HL-60/S4 treated with retinoic acid at 250 ng/mL for 4 days and 3 days (cell line): ENCODE data around the gene ARMC3.
"Not testable (repeated sequence)": the region's sequence is repeated elsewhere in the genome, so short reads cannot be mapped to it uniquely, and the experiment has no call there.

Experiments used
- in situ Hi-C: fragments of 300-500 bp; cut with MboI; formaldehyde crosslinking; loops from 2 replicates; pipeline ENCODE4 v1.7.0; 2022; ENCODE audit warnings: low sequenced_read_pairs

The ARMC3 gene

DNA sequence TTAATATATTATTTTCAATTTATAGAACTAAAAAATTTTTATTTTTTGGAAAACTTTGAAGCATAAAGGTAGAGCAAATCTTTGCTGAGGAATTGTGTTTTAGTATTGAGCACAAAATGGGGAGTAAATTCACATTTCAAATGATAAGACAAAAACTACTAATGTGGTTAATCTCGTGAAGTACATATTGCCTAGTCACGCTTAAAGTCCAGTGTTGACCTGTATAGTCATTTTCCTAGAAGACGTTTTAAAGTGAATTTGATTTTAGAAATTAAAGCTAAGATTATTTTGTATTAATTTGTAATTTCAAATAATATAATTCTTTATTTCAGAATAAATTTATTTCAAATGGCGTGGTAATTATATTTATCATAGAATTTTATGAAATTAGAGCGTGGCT, 110.3 kb downstream of the ARMC3 start:
- in situ Hi-C loops, result no loop called here

DNA sequence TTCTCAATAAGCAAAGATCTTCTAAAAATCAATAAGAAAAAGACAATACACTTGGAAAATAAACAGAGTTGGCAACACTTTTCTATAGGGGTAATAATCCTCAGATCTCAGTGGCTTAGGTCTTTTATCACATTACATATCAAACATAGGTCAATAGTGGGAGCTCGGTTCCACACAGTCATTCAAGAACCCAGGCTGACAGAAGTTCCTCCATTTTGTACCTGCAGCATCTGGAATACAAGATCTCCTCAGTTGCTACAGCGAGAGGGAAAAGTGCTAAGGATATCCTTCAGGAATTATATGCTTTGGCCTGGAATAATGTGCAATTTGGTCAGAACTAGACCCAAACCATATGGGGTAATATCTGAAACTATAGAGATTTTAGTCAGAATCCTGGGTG, 112.1 kb downstream of the ARMC3 start:
- in situ Hi-C loops, result no loop called here

GRCh38 chr10:23046027-23046426, 118.2 kb downstream of the ARMC3 start:
- in situ Hi-C loops, result no loop called here

DNA sequence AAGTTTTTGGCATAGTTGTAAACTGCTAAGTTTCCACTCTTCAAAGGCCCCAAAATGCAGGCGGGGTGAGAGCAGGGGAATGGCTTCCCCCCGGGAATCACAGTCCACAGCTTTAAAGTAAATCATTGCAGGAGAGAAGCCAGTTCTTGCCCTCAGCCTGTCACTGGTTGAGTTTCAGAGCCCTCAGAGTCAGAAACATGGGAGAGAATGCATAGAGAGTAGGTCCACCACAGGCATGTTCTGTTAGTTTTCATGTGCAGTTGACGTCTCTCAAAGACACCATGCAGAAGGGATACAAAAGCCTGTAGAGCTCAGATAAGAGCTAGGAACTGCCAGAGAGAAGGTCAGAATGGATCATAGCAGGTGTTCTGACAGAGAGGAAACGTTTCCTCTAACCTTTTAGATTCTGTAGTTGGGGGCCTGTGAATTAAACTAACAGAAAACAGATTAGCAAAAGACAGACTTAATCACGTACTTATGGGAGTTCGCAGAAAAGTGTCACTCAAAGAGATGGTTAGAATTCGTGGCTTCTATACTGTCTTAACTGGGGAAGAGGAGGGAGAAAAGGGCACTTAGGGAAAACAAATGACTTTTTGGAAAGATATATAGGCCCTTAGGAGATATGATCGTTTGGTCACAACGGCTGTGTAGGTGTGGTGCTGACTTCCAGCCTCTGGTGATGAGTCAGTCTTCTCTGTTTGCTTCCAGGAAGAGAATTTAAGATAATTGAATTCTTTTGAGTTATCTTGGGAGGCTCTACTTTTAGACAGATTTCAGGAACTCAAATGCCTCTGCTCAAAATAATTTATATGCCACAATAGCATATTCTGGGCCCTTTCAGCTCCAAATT, 119.6 kb downstream of the ARMC3 start:
- in situ Hi-C loops, result no loop called here

DNA sequence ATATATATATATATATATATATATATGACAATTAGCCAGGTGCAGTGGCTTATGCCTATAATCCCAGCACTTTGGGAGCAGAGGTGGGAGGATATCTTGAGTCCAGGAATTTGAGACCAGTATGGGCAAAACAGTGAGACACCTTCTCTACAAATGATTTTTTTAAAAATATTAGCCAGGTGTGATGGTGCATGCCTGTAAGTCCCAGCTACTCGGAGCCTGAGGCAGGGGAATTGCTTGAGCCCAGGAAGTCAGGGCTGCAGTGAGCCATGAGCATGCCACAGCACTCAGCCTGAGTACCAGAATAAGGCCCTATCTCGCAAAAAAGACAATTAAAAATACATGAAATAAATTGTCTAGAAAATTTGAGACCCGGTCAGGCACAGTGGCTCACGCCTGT, 120.3 kb downstream of the ARMC3 start:
- in situ Hi-C loops, result no loop called here

GRCh38 chr10:23051278-23051677, 123.4 kb downstream of the ARMC3 start:
- in situ Hi-C loops, result no loop called here

GRCh38 chr10:23051855-23052331, 124.0 kb downstream of the ARMC3 start:
- in situ Hi-C loops, result no loop called here

DNA sequence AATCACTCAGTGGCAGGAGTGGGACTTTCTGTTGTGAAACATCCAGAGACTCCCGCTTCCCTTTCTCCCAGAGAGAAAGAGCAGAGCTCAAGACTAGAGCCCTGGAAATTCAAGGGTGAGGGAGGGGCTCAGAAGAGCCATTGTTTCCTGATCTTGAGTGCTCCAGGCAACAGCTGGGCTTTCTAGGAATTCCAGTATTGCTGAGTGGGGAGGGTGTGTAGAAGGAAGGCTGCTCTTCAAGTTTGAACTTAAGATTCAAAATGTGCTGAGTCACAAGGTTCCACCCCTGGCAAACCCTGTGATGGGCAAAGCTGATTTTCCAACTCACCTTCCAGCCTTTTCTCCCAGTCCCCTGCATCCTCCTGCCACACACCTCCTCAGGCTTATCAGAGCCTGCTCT, 125.2 kb downstream of the ARMC3 start:
- in situ Hi-C loops, result no loop called here

- in situ Hi-C loops, result no loop called here
Observed at GRCh38 chr10:23055424-23056185, 127.8 kb downstream of the ARMC3 start.

DNA sequence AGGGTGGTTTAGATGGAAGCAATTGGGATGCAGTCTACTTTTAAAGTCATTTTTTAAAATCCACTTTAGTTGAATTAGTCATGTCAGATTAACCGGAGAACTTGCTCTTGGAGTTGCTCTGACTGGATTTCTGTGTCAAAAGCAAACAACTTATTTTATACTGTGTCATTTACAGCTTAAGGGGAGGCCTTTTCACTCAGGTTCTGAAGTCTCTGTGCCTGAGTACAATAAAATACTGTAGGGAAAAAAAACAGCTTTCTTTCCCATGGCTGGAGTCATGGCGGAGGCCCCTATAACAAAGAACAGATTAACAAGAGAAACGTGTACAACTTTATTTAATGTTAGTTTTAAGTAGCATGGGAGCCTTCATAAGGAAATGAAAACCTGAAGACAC, 128.3 kb downstream of the ARMC3 start:
- in situ Hi-C loops, result no loop called here

- in situ Hi-C loops, result no loop called here
Observed at GRCh38 chr10:23058366-23058765, 130.5 kb downstream of the ARMC3 start.

- in situ Hi-C loops, result no loop called here
Observed at GRCh38 chr10:23060918-23061317, 133.1 kb downstream of the ARMC3 start.

DNA sequence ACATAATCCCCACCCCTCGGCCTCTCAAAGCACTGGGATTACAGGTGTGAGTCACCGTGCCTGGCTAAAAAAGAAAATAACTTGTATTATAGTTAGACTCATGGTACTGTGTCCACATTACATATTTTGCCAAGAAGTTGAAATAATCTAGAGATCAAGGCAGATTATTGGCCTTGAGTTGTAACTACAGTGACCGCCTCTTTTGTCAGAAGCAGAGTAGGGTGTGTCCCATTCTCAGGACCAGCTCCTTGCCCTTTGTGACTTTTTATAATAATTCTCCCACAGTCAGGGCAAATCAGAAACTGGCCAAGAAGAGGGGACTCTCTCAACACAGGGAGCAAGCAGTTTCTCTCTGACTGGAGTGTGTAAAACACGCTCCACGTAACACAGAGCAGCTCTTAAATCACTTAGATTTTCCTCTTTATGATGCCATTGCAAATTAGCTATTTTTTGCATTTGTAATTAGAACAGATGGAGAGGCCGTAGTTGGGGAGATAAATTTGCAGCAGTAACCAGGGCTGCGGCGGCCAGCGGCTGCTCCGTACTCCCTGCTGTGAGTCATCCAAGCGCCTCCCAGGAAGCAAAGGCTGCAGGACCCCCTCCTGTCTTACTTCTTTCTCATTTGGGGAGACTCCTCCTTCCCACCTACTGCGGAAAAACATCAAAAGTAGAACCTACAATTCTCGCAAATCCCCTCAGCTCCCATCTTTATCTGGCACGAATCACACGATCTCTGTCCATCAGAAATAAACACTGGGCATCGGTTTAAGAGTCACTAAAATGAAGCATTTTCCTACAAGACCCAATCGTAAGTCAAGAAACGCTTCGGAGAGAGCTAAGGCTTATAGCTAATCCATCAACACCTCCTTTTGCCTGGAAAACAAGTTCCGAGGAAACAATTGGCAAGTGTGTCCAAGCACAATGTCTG, 135.5 kb downstream of the ARMC3 start:
- in situ Hi-C loops, result no loop called here

- in situ Hi-C loops, result no loop called here
Observed at GRCh38 chr10:23063973-23064812, 136.3 kb downstream of the ARMC3 start.

GRCh38 chr10:23064813-23065114, 136.9 kb downstream of the ARMC3 start:
- in situ Hi-C loops, result not testable (repeated sequence)

GRCh38 chr10:23065181-23065948, 137.5 kb downstream of the ARMC3 start:
- in situ Hi-C loops, result no loop called here

- in situ Hi-C loops, result no loop called here
Observed at GRCh38 chr10:23067337-23067736, 139.5 kb downstream of the ARMC3 start.

GRCh38 chr10:23067939-23068775, 140.3 kb downstream of the ARMC3 start:
- in situ Hi-C loops, result no loop called here
